Loucy (cell line): ENCODE measurements around the gene ZER1.

Experiments
- CTCF ChIP-seq: fragments of 200-600 bp; sonication (generic); conservative IDR thresholded peaks from 2 replicates; pipeline ENCODE4 v1.5.1; 2014; ENCODE audit warnings: mild to moderate bottlenecking, antibody characterized with exemption, low read length
- EZH2phosphoT487 ChIP-seq: fragments of 200-600 bp; IDR thresholded peaks from 2 replicates; pipeline ENCODE4 v1.6.1; 2018; ENCODE audit warnings: antibody characterized with exemption, mild to moderate bottlenecking, moderate library complexity, borderline replicate concordance

GRCh38 chr9:128781187-128782070 is 9.7 kb upstream of the ZER1 start:
- TF ChIP-seq CTCF (no peak), EZH2phosphoT487 (no peak)
